UCSD-AML1 (cell line): ENCODE measurements around the gene NDUFB6.
"Not testable (repeated sequence)": the region's sequence is repeated elsewhere in the genome, so short reads cannot be mapped to it uniquely, and the experiment has no call there.

Source experiments
- DNase-seq: peaks from one replicate; lab custom pipeline; 2025; ENCODE audit not compliant: unreplicated experiment; lab: John Stamatoyannopoulos, UW

The NDUFB6 gene

GRCh38 chr9:32571969-32572899, 725 bp downstream of the NDUFB6 start:
- DNase-seq, result peak; percentile 52

GRCh38 chr9:32570262-32570661, 2.7 kb downstream of the NDUFB6 start:
- DNase-seq, result no peak

- DNase-seq, result no peak
These were observed 6.2 kb downstream of the NDUFB6 start for GRCh38 chr9:32566770-32567169.

GRCh38 chr9:32565967-32566366, 7.0 kb downstream of the NDUFB6 start:
- no peak for DNase-seq

GRCh38 chr9:32558408-32558934, 14.5 kb downstream of the NDUFB6 start:
- DNase-seq, result no peak

- no peak for DNase-seq
These were observed 18.4 kb downstream of the NDUFB6 start for GRCh38 chr9:32554591-32554990.

GRCh38 chr9:32554107-32554506, 18.9 kb downstream of the NDUFB6 start:
- DNase-seq, result no peak

GRCh38 chr9:32552172-32552872, 20.6 kb downstream of the NDUFB6 start, which contains the start of the genes SMIM27 and TOPORS:
TSS of gene SMIM27 (plus strand) at chr9:32552327. CDS start at chr9:32552435, 108 bp downstream.
TSS of gene TOPORS (minus strand) at chr9:32552586. CDS start at chr9:32552436, 150 bp downstream.
- DNase-seq, result peak; percentile 90

- peak; percentile 51 for DNase-seq
These were observed 21.5 kb downstream of the NDUFB6 start for GRCh38 chr9:32551276-32552051.

GRCh38 chr9:32550562-32551275, 22.2 kb downstream of the NDUFB6 start:
- DNase-seq, result peak; percentile 94

- DNase-seq, result no peak
These were observed 22.8 kb downstream of the NDUFB6 start for GRCh38 chr9:32550150-32550561.

- not testable (repeated sequence) for DNase-seq
These were observed 24.7 kb downstream of the NDUFB6 start for GRCh38 chr9:32548213-32548612.

GRCh38 chr9:32545884-32546283, 27.1 kb downstream of the NDUFB6 start:
- no peak for DNase-seq

GRCh38 chr9:32543047-32543446, 29.9 kb downstream of the NDUFB6 start:
- DNase-seq, result no peak

- DNase-seq, result no peak
These were observed 39.1 kb downstream of the NDUFB6 start for GRCh38 chr9:32533816-32534215.

GRCh38 chr9:32533336-32533735, 39.6 kb downstream of the NDUFB6 start:
- no peak for DNase-seq

GRCh38 chr9:32526707-32527048, 46.3 kb downstream of the NDUFB6 start:
- no peak for DNase-seq

- peak; percentile 92 for DNase-seq
These were observed 46.8 kb downstream of the NDUFB6 start, which contains the start of gene RIGI for GRCh38 chr9:32526041-32526706. TSS of gene RIGI (minus strand) at chr9:32526196. CDS start at chr9:32526166, 30 bp downstream.

- no peak for DNase-seq
These were observed 47.3 kb downstream of the NDUFB6 start for GRCh38 chr9:32525709-32526030.
